MM.1S (cell line): ENCODE measurements around the gene ZFX.

Experiments used
- DNase-seq: peaks from one replicate; pipeline ENCODE4 v3.0.0-alpha.2; 2015
- H2AFZ ChIP-seq: fragments of 300-600 bp; sonication (generic); 2 replicates; pipeline ENCODE4 v1.6.0; 2016; ENCODE audit warnings: antibody characterized with exemption, low read length
- H3F3A ChIP-seq: fragments of 300-600 bp; sonication (generic); 2 replicates; pipeline ENCODE4 v1.6.1; 2016; ENCODE audit warnings: mild to moderate bottlenecking, antibody characterized with exemption, low read length, moderate library complexity, mixed read lengths; ENCODE audit not compliant: insufficient read depth
- H3K27ac ChIP-seq: fragments of 300-600 bp; sonication (generic); 2 replicates; pipeline ENCODE4 v1.5.1; 2016; ENCODE audit warnings: mild to moderate bottlenecking, low read length
- H3K27me3 ChIP-seq: fragments of 300-600 bp; sonication (generic); replicated peaks from 2 replicates; pipeline ENCODE4 v1.6.0; 2016; ENCODE audit warnings: low read length; ENCODE audit not compliant: insufficient read depth
- H3K36me3 ChIP-seq: fragments of 300-600 bp; sonication (generic); replicated peaks from 2 replicates; pipeline ENCODE4 v1.6.1; 2016; ENCODE audit warnings: mild to moderate bottlenecking, low read length, mixed read lengths; ENCODE audit not compliant: insufficient read depth
- H3K4me1 ChIP-seq: fragments of 300-600 bp; sonication (generic); 2 replicates; pipeline ENCODE4 v1.6.1; 2016; ENCODE audit warnings: low read length, mixed read lengths
- H3K4me2 ChIP-seq: fragments of 300-600 bp; sonication (generic); 2 replicates; pipeline ENCODE4 v1.6.0; 2016; ENCODE audit warnings: low read depth, low read length
- H3K4me3 ChIP-seq: fragments of 300-600 bp; sonication (generic); 2 replicates; pipeline ENCODE4 v1.5.1; 2016; ENCODE audit warnings: low read length, mixed read lengths
- H3K79me2 ChIP-seq: fragments of 300-600 bp; sonication (generic); 2 replicates; pipeline ENCODE4 v1.6.1; 2016; ENCODE audit warnings: mixed run types, low read length, mixed read lengths
- H3K9ac ChIP-seq: fragments of 300-600 bp; sonication (generic); 2 replicates; pipeline ENCODE4 v1.6.1; 2016; ENCODE audit warnings: low read length, mixed read lengths
- H3K9me2 ChIP-seq: fragments of 300-600 bp; sonication (generic); replicated peaks from 2 replicates; pipeline ENCODE4 v1.6.1; 2016; ENCODE audit warnings: mild to moderate bottlenecking, low read length, mixed read lengths; ENCODE audit not compliant: insufficient read depth
- H3K9me3 ChIP-seq: fragments of 300-600 bp; sonication (generic); replicated peaks from 2 replicates; pipeline ENCODE4 v1.6.1; 2016; ENCODE audit warnings: mild to moderate bottlenecking, low read length, mixed read lengths; ENCODE audit not compliant: insufficient read depth
- H4K20me1 ChIP-seq: fragments of 300-600 bp; sonication (generic); 2 replicates; pipeline ENCODE4 v1.6.1; 2016; ENCODE audit warnings: mild to moderate bottlenecking, low read length, moderate library complexity, mixed read lengths; ENCODE audit not compliant: insufficient read depth
- CTCF ChIP-seq: fragments of 300-600 bp; sonication (generic); IDR thresholded peaks from 2 replicates; pipeline ENCODE4 v1.5.1; 2016; ENCODE audit warnings: antibody characterized with exemption, low read length, mixed read lengths
- EZH2 ChIP-seq: fragments of 300-600 bp; sonication (generic); optimal IDR thresholded peaks from 2 replicates; pipeline ENCODE3; 2017; ENCODE audit warnings: low read depth, mild to moderate bottlenecking, antibody characterized with exemption, low read length, mixed read lengths
- EZH2phosphoT487 ChIP-seq: fragments of 300-600 bp; sonication (generic); IDR thresholded peaks from 2 replicates; pipeline ENCODE4 v1.6.1; 2018; ENCODE audit warnings: antibody characterized with exemption, low read length

Gene ZFX

GRCh38 chrX:24158881-24159280 lies 9.4 kb downstream of the ZFX start:
- H3K79me2 ChIP-seq, result peaks cover 99% of the 10 kb centered on the region
- no peak overlapping the region for H3K27ac ChIP-seq
- no peaks in the 10 kb centered on the region for H3F3A ChIP-seq

GRCh38 chrX:24166078-24166477 lies 16.5 kb downstream of the ZFX start:
- H3K9ac ChIP-seq, result no peak overlapping the region
- H3K9me3 ChIP-seq, result no peaks in the 10 kb centered on the region
- no peak overlapping the region for H3K4me2 ChIP-seq
- no peak overlapping the region for H2AFZ ChIP-seq
- H3K27ac ChIP-seq, result no peak overlapping the region
- no peaks in the 10 kb centered on the region for H3K9me2 ChIP-seq
- no peaks in the 10 kb centered on the region for H3F3A ChIP-seq
- H3K79me2 ChIP-seq, result peaks cover 98% of the 10 kb centered on the region
- no peaks in the 10 kb centered on the region for H3K4me1 ChIP-seq
- TF ChIP-seq CTCF (no peak), EZH2phosphoT487 (no peak), EZH2 (no peak)
- no peak overlapping the region for H3K4me3 ChIP-seq
- H4K20me1 ChIP-seq, result peaks cover 9% of the 10 kb centered on the region; the same call in 1 of the 2 replicates
- no peaks in the 10 kb centered on the region for H3K36me3 ChIP-seq
- DNase-seq, result no peak
- no peaks in the 10 kb centered on the region for H3K27me3 ChIP-seq

More at GRCh38 chrX:24158881-24159280, 9.4 kb downstream of the ZFX start:
- H2AFZ ChIP-seq, result no peak overlapping the region
- TF ChIP-seq CTCF, result no peak
- no peak for TF ChIP-seq EZH2phosphoT487
- no peak for TF ChIP-seq EZH2
- DNase-seq, result no peak
- peaks cover 3% of the 10 kb centered on the region for H4K20me1 ChIP-seq
- H3K27me3 ChIP-seq, result no peaks in the 10 kb centered on the region
- H3K9me2 ChIP-seq, result no peaks in the 10 kb centered on the region
- no peaks in the 10 kb centered on the region for H3K36me3 ChIP-seq
- no peak overlapping the region for H3K9ac ChIP-seq
- no peak overlapping the region for H3K4me2 ChIP-seq
- H3K4me3 ChIP-seq, result no peak overlapping the region
- no peaks in the 10 kb centered on the region for H3K4me1 ChIP-seq
- H3K9me3 ChIP-seq, result no peaks in the 10 kb centered on the region

- Histone ChIP-seq H3K9me2 (no peaks in the 10 kb centered on the region), H3K9me3 (no peaks in the 10 kb centered on the region), H3K4me3 (no peak overlapping the region), H3K27ac (no peak overlapping the region), H3K27me3 (no peaks in the 10 kb centered on the region), H4K20me1 (peaks cover 9% of the 10 kb centered on the region; the same call in 1 of the 2 replicates), H3K79me2 (peaks cover 98% of the 10 kb centered on the region), H3F3A (no peaks in the 10 kb centered on the region), H3K4me1 (no peaks in the 10 kb centered on the region), H3K9ac (no peak overlapping the region), H3K36me3 (no peaks in the 10 kb centered on the region), H2AFZ (no peak overlapping the region), H3K4me2 (no peak overlapping the region)
- DNase-seq, result no peak
- TF ChIP-seq CTCF (no peak), EZH2phosphoT487 (no peak), EZH2 (no peak)
These were observed 18.4 kb downstream of the ZFX start for GRCh38 chrX:24167719-24168472.
